ENCODE results near the gene MRPL38.
"Not testable (repeated sequence)": the region's sequence is repeated elsewhere in the genome, so short reads cannot be mapped to it uniquely, and the experiment has no call there.

Gene MRPL38

GRCh38 chr17:75854101-75854748, 50.5 kb downstream of the MRPL38 start:
- DNase-seq (ENCODE audit: low read depth), result peak; percentile 77

- DNase-seq (ENCODE audit: low read depth), result peak; percentile 90
These were observed 51.3 kb downstream of the MRPL38 start for GRCh38 chr17:75853433-75853832.

- not testable (repeated sequence) for DNase-seq (ENCODE audit: low read depth)
These were observed 53.0 kb downstream of the MRPL38 start for GRCh38 chr17:75851693-75851991.

GRCh38 chr17:75850928-75851692, 53.6 kb downstream of the MRPL38 start:
- no peak for DNase-seq (ENCODE audit: low read depth)

GRCh38 chr17:75849724-75850123, 55.0 kb downstream of the MRPL38 start:
- no peak for DNase-seq (ENCODE audit: low read depth)

GRCh38 chr17:75849279-75849646, 55.4 kb downstream of the MRPL38 start:
- no peak for DNase-seq (ENCODE audit: low read depth)
